Esophagus muscularis mucosa (tissue), 4 donors: ENCODE measurements around the gene SCFD1. TPM values are rescaled to one million over a fixed set of nuclear protein-coding genes. Genes with fewer than 3 reads are reported as not detected.

Source experiments
- DNase-seq: peaks from one replicate; pipeline ENCODE4 v3.0.0-alpha.2; 2017; ENCODE audit errors: extremely low spot score
- H3K27ac ChIP-seq, 4 donors: fragments of 200-600 bp; sonication (generic); replicated peaks in 1 of 4; 1 replicate in 3 of 4; 2 replicates in 1 of 4; pipeline ENCODE4 v1.5.1; 2016 to 2019; ENCODE audit warnings: mild to moderate bottlenecking in 1 of 4
- H3K27me3 ChIP-seq, 4 donors: fragments of 200-600 bp; sonication (generic); one replicate each; pipeline versions ENCODE4 v1.5.1 to v1.6.0; 2016 to 2019
- H3K36me3 ChIP-seq, 4 donors: fragments of 200-600 bp; sonication (generic); one replicate each; pipeline ENCODE4 v1.5.1; 2016 to 2019
- H3K4me1 ChIP-seq, 4 donors: fragments of 200-600 bp; sonication (generic); one replicate each; pipeline ENCODE4 v1.5.1; 2016 to 2019
- H3K4me3 ChIP-seq, 4 donors: fragments of 200-600 bp; sonication (generic); 1 replicate in 2 of 4; 2 replicates in 2 of 4; pipeline ENCODE4 v1.5.1; 2016 to 2019; ENCODE audit warnings: mild to moderate bottlenecking in 4 of 4, moderate library complexity in 1 of 4
- H3K9me3 ChIP-seq, 4 donors: fragments of 200-600 bp; sonication (generic); 1 replicate in 3 of 4; 2 replicates in 1 of 4; pipeline ENCODE4 v1.5.1; 2016 to 2019
- EP300 ChIP-seq: sonication (generic); formaldehyde crosslinking; IDR thresholded peaks from one replicate; pipeline ENCODE4 v1.6.1; 2017; ENCODE audit warnings: antibody characterized with exemption
- POLR2A ChIP-seq: fragments of 450-650 bp; IDR thresholded peaks from one replicate; pipeline ENCODE4 v1.6.1; 2017; ENCODE audit warnings: antibody characterized with exemption, moderate library complexity, mild to moderate bottlenecking, low read depth
- POLR2AphosphoS5 ChIP-seq, 2 donors: sonication (generic); formaldehyde crosslinking; IDR thresholded peaks; one replicate each; pipeline ENCODE4 v1.6.1; 2017; ENCODE audit warnings: antibody characterized with exemption in 2 of 2
- WGBS: methylation state at CpG from one replicate; pipeline ENCODE4 v1.1.5; 2018; 5-methylcytosine and 5-hydroxymethylcytosine counted together
- intact Hi-C: fragments of 100-400 bp; cut with DNase I; formaldehyde crosslinking; loops from one replicate; pipeline ENCODE4 v1.15.1; 2023
- total RNA-seq, 4 donors: library from RNA; depleted of rRNA; stranded (reverse); fragments of >200 nt; gene quantifications; one replicate each; pipeline versions ENCODE4 v1.1.0 to v1.2.1, GENCODE V29; 2016
- TF ChIP-seq, protein P1 (sequence below), 3 experiments: fragments of 200-600 bp in 2 of 3; fragments of 450-650 bp in 1 of 3; sonication (generic) in 2 of 3; IDR thresholded peaks; one replicate each; pipeline ENCODE4 v1.5.1; 2017 to 2019; ENCODE audit warnings: antibody characterized with exemption in 3 of 3, mild to moderate bottlenecking in 2 of 3, moderate library complexity in 1 of 3

Gene SCFD1
- total RNA-seq, 4 donors from 2014 or later = 29.6 to 45.7 (median 33.0) TPM

GRCh38 chr14:30608533-30609006, 13.5 kb upstream of the SCFD1 start:
- Histone ChIP-seq H3K27me3 (no peaks in the 10 kb centered on the region), H3K27ac (no peak overlapping the region), H3K4me3 (no peak overlapping the region), H3K4me1 (peaks cover 0 to 5% (median 0%) of the 10 kb centered on the region in 4 donors), H3K36me3 (peaks cover 0 to 48% (median 20%) of the 10 kb centered on the region in 4 donors), H3K9me3 (no peaks in the 10 kb centered on the region)
- 74% methylated on average over 5 of the region's 5 CpGs for WGBS
- TF ChIP-seq EP300 = no peak
- no peak for TF ChIP-seq POLR2AphosphoS5 (IDR thresholded peaks at IDR 0.05)
- TF ChIP-seq POLR2A = no peak
- TF ChIP-seq, protein P1, sequence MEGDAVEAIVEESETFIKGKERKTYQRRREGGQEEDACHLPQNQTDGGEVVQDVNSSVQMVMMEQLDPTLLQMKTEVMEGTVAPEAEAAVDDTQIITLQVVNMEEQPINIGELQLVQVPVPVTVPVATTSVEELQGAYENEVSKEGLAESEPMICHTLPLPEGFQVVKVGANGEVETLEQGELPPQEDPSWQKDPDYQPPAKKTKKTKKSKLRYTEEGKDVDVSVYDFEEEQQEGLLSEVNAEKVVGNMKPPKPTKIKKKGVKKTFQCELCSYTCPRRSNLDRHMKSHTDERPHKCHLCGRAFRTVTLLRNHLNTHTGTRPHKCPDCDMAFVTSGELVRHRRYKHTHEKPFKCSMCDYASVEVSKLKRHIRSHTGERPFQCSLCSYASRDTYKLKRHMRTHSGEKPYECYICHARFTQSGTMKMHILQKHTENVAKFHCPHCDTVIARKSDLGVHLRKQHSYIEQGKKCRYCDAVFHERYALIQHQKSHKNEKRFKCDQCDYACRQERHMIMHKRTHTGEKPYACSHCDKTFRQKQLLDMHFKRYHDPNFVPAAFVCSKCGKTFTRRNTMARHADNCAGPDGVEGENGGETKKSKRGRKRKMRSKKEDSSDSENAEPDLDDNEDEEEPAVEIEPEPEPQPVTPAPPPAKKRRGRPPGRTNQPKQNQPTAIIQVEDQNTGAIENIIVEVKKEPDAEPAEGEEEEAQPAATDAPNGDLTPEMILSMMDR (IDR thresholded peaks at IDR 0.05) = no peak
- DNase-seq = no peak
- intact Hi-C loops = no loop called here

DNA sequence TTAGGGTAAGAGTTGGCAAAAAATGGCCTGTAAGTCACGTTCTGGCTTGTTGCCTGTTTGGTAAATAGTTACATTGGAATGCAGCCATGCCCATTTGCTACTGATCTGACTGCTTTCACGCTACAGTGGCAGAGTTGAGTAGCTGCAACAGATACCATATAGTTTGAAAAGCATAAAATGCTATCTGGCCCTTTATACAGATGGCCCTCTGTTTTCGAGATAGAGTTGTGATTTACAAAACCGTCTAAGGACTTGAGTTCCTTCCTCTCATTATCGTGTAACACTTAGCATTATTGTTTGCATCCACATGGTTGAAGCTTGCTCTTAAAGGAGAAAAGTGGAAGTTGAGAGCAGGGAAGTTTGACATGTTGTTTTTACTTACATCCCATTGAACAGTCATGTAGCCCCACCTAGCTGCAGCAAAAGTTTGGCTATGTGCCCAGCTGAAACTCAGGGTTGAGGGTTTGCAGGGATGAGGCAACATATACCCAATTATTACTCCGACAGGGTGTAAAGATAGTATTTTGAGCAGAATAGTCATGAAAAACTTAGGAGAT, 11.3 kb upstream of the SCFD1 start:
- Histone ChIP-seq H3K4me3 (no peak overlapping the region), H3K36me3 (peaks cover 0 to 33% (median 12%) of the 10 kb centered on the region in 4 donors), H3K27ac (no peak overlapping the region), H3K9me3 (no peaks in the 10 kb centered on the region), H3K27me3 (no peaks in the 10 kb centered on the region), H3K4me1 (peaks cover 0 to 5% (median 0%) of the 10 kb centered on the region in 4 donors)
- intact Hi-C loops = no loop called here
- 40% methylated on average over 6 of the region's 6 CpGs for WGBS
- DNase-seq = no peak
- TF ChIP-seq EP300 = no peak
- TF ChIP-seq POLR2A = no peak
- no peak for TF ChIP-seq POLR2AphosphoS5 (IDR thresholded peaks at IDR 0.05)
- TF ChIP-seq, protein P1 (IDR thresholded peaks at IDR 0.05) = peak; percentile 20 to 25 (median 20)

DNA sequence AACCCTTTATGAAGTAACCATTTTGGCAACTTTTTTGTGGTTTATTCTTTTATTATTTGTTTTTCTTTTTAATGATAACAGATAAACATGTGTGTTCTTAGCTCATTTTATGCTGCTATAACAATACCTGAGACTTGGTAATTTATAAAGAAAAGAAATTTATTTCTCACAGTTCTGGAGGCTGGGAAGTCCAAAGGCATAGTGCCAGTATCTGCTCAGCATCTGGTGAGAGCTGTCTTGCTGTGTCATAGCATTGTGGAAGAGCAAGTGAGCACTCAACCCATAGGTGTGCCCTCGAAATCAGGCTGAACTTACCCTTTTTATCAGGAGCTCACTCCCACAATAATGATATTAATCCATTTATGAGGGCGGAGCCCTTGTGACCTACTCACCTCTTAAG, 8.0 kb upstream of the SCFD1 start:
- Histone ChIP-seq H3K4me1 (peaks cover 0 to 5% (median 0%) of the 10 kb centered on the region in 4 donors), H3K27me3 (no peaks in the 10 kb centered on the region), H3K36me3 (peaks cover 0 to 28% (median 8%) of the 10 kb centered on the region in 4 donors), H3K4me3 (no peak overlapping the region), H3K9me3 (no peaks in the 10 kb centered on the region), H3K27ac (no peak overlapping the region)
- intact Hi-C loops = no loop called here
- 96% methylated on average over 2 of the region's 2 CpGs for WGBS
- TF ChIP-seq, protein P1 (IDR thresholded peaks at IDR 0.05) = no peak
- TF ChIP-seq POLR2A (no peak), POLR2AphosphoS5 (IDR thresholded peaks at IDR 0.05) (no peak), EP300 (no peak)
- no peak for DNase-seq

DNA sequence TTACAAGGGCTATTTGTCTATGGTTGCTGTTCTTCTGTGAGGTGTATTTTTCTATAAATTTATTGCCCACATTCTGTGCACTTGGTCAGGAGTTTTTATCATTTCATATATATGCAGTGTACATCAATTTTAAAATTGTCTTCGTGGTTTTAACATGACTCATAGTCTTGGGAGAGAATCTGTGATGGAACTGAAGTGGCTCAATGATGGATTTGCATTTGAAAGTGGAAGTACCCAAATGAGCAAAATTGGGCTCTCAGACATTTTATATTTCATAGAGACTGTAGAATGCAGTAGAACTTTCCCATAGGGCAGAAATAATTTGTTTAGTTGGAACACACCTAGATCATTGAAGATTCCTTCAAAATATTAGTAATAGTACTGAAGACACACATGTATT, 1.9 kb upstream of the SCFD1 start:
- intact Hi-C loops = no loop called here
- peaks cover 0 to 9% (median 2%) of the 10 kb centered on the region in 4 donors for H3K36me3 ChIP-seq
- WGBS = 71% methylated on average over 1 of the region's 1 CpG
- H3K4me3 ChIP-seq = no peak overlapping the region
- no peak for DNase-seq
- H3K9me3 ChIP-seq = no peaks in the 10 kb centered on the region
- no peak overlapping the region for H3K27ac ChIP-seq
- peaks cover 17 to 33% (median 33%) of the 10 kb centered on the region in 4 donors for H3K4me1 ChIP-seq
- TF ChIP-seq POLR2A (no peak), POLR2AphosphoS5 (IDR thresholded peaks at IDR 0.05) (no peak), EP300 (no peak)
- TF ChIP-seq, protein P1 (IDR thresholded peaks at IDR 0.05) = no peak
- no peaks in the 10 kb centered on the region for H3K27me3 ChIP-seq
